Umbilical cord (tissue), 1 donor: ENCODE data around the gene PIK3CA. TPM values are rescaled to one million over a fixed set of nuclear protein-coding genes. Genes with fewer than 3 reads are reported as not detected.

ENCODE experiments used
- total RNA-seq: library from RNA; depleted of rRNA; stranded (reverse); fragments of >200 nt; gene quantifications from one replicate; pipeline ENCODE4 v1.2.3, GENCODE V29; 2014; ENCODE audit warnings: low replicate concordance; ENCODE audit not compliant: insufficient read depth

The PIK3CA gene
- total RNA-seq, 1 donor from 2014 or later, result 30.8 TPM

Other genes starting within 250 kb of the PIK3CA start
- 14.4 TPM for gene ZMAT3, start 76.5 kb upstream of the PIK3CA start, total RNA-seq
- gene KCNMB3, start 102.8 kb downstream of the PIK3CA start, total RNA-seq, result 8.2 TPM
- gene ZNF639, start 174.7 kb downstream of the PIK3CA start, total RNA-seq, result 30.1 TPM
- gene MFN1, start 199.4 kb downstream of the PIK3CA start, total RNA-seq, result 59.5 TPM